ENCODE results near the gene SLC17A7.
A peak's percentile ranks its signal among the peaks of the same experiment; 100 is the strongest.

The SLC17A7 gene

DNA sequence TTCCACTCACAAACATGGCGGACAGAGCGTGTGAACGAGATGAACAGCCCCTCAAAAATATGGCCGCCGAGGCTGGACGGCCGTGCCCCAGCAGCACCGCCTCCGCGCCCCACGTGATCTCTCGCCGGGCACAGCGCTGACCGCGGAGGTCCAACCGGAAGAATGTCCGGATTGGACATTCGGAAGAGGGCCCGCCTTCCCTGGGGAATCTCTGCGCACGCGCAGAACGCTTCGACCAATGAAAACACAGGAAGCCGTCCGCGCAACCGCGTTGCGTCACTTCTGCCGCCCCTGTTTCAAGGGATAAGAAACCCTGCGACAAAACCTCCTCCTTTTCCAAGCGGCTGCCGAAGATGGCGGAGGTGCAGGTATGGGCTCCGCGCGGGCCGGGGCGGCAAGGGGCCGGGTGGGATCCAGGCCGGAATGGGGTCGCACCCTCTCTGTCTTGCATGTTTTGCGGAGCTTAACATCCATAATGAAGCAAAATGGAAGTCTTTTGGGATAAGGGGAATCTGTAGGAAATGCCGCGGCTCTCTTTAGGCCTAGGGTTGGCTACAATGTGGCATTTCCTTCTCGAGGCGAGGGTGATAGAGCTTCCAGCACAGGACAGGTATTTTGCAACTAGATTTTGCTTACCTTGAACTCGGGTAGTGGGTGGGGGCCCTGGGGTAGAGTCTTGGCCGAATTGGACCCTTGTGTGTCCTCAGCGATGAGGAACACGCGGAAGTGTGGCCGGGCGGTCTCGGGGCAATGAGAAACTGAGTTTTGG, 46.1 kb upstream of the SLC17A7 start, which contains the start of gene RPL13A:
RPL13A (plus strand) TSS at position 332 of the 769 bp plus-strand sequence; CDS start at position 354, 22 bp downstream.
- peak; percentile 97 for DNase-seq (ENCODE audit: low spot score)
- in situ Hi-C loops (cut with MboI; ENCODE audit: low pct_unique_long_range_greater_than_20kb, low sequenced_read_pairs, unreplicated experiment): no loop called here
- TF ChIP-seq, protein P1, sequence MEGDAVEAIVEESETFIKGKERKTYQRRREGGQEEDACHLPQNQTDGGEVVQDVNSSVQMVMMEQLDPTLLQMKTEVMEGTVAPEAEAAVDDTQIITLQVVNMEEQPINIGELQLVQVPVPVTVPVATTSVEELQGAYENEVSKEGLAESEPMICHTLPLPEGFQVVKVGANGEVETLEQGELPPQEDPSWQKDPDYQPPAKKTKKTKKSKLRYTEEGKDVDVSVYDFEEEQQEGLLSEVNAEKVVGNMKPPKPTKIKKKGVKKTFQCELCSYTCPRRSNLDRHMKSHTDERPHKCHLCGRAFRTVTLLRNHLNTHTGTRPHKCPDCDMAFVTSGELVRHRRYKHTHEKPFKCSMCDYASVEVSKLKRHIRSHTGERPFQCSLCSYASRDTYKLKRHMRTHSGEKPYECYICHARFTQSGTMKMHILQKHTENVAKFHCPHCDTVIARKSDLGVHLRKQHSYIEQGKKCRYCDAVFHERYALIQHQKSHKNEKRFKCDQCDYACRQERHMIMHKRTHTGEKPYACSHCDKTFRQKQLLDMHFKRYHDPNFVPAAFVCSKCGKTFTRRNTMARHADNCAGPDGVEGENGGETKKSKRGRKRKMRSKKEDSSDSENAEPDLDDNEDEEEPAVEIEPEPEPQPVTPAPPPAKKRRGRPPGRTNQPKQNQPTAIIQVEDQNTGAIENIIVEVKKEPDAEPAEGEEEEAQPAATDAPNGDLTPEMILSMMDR (IDR thresholded peaks at IDR 0.05; ENCODE audit: extremely low read depth, insufficient read depth, missing control alignments): no peak

DNA sequence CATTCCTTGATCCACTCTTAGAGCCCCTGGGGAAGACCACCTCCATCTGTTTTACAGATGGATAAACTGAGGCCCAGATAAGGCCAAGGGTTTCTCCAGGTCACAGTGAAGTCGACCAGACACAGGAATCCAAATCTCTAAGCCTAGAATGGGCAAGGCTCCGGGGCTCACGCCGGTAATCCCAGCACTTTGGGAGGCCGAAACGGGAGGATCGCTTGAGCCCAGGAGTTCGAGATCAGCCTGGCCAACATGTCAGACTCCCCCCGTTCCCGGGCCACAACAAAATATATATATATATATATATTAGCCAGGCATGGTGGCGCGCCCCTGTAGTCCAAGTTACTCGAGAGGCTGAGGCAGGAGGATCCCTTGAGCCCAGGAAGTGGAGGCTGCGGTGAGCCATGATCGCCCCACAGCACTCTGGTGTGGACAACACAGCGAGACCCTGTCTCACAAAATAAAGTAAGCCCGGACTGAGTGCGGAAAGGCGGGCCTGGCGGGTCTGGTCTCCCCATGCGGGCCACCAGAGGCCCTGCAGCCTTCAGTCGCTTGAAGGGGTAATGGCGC, 45.5 kb upstream of the SLC17A7 start:
- in situ Hi-C loops (cut with MboI; ENCODE audit: low pct_unique_long_range_greater_than_20kb, low sequenced_read_pairs, unreplicated experiment): no loop called here

DNA sequence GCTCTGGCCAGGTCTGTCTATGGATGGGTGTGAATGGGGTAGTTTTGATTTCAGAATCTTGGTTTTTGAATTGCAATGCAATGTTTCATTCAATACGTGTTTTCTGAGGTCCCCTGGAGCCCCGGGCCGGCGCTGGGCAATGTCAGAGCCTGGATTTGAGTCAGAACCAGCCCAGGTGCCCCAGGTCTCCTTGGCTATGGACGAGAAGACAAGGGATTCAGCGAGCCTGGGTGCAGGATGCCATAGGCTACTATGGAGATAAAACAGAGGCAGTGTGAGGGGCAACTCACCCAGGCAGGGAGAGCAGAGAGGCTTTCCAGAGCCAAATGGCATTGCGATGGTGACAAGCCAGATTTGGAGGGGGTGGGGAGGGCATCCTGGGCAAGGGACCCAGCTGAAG, 44.9 kb upstream of the SLC17A7 start:
- no peak for DNase-seq (ENCODE audit: low spot score)
- TF ChIP-seq, protein P1 (IDR thresholded peaks at IDR 0.05; ENCODE audit: extremely low read depth, insufficient read depth, missing control alignments): no peak
- in situ Hi-C loops (cut with MboI; ENCODE audit: low pct_unique_long_range_greater_than_20kb, low sequenced_read_pairs, unreplicated experiment): no loop called here

More for the DNA sequence above, 45.5 kb upstream of the SLC17A7 start:
- TF ChIP-seq, protein P1 (IDR thresholded peaks at IDR 0.05; ENCODE audit: extremely low read depth, insufficient read depth, missing control alignments): no peak
- no peak for DNase-seq (ENCODE audit: low spot score)

DNA sequence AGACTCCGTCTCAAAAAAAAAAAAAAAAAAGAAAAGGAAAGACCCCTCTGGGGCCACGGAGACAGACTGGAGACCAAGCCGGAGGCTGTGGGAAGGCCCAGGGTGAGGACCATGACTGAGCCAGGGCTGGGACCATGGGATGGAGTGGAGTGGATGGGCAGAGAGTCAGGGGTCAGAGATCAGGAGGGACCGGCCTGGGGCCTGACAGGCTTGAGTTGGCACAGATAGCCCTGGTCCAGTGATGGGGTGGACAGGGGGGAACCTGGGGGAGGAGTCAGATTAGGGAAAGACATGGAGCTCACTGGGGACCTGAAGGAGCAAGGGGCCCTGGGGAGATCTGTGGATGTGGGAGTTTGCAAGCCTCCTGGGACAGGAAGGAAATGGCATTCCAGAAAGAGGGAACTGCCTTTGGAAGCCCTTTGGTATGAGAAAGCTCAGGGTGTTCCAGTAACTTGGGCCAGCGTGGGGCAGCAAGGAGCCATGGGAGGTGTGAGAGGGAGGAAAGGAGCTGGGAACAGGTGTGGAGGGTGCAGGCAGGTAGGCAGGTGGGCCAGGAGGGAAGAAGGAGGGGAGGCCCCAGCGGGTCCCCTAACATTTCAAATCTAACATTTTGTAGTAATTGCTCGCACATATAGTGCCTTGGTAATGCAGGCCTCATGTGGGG, 39.8 kb upstream of the SLC17A7 start:
- DNase-seq (ENCODE audit: low spot score): no peak
- TF ChIP-seq, protein P1 (IDR thresholded peaks at IDR 0.05; ENCODE audit: extremely low read depth, insufficient read depth, missing control alignments): no peak
- in situ Hi-C loops (cut with MboI; ENCODE audit: low pct_unique_long_range_greater_than_20kb, low sequenced_read_pairs, unreplicated experiment): no loop called here

DNA sequence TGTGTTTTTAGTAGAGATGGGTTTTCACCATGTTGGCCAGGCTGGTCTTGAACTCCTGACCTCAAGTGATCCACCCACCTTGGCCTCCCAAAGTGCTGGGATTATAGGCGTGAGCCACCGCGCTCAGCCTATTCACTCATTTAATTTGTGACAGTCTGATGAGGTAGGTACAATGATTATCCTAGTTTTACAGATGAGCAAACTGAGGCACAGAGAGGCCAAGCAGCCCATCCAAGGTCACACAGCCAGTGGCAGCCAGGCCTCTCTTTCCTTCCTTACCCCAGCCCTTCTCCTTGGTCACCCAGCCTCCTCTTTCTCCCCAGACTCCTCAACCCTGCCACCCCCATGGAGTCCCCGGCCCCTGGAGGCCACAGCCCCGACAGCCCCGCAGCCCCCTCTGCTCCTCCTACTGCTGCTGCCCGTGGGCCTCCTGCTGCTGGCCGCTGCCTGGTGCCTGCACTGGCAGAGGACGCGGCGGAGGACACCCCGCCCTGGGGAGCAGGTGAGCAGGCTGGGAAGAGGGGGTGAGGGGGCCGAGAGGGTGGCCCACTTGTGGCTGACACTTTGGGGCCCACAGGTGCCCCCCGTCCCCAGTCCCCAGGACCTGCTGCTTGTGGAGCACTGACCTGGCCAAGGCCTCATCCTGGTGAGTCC, 38.8 kb upstream of the SLC17A7 start:
- in situ Hi-C loops (cut with MboI; ENCODE audit: low pct_unique_long_range_greater_than_20kb, low sequenced_read_pairs, unreplicated experiment): no loop called here

More for the DNA sequence above, 38.8 kb upstream of the SLC17A7 start:
- no peak for DNase-seq (ENCODE audit: low spot score)
- TF ChIP-seq, protein P1 (IDR thresholded peaks at IDR 0.05; ENCODE audit: extremely low read depth, insufficient read depth, missing control alignments): no peak
